Activated CD4-positive, alpha-beta T cell treated with anti-CD3 and anti-CD28 coated beads for 24 hours (primary cell): ENCODE results near the gene TRRAP.

ENCODE experiments used
- DNase-seq, 2 donors: peaks; one replicate each; pipeline ENCODE4 v3.0.0-alpha.2; 2020; ENCODE audit warnings: low read depth in 2 of 2

The TRRAP gene

GRCh38 chr7:99050971-99051370, 172.6 kb downstream of the TRRAP start:
- DNase-seq, result no peak

GRCh38 chr7:99054781-99055180, 176.4 kb downstream of the TRRAP start:
- DNase-seq, result no peak

- no peak for DNase-seq
Measured at GRCh38 chr7:99061001-99061776, 182.9 kb downstream of the TRRAP start.
